HG02588 (cell line): ENCODE results near the gene KMT2B.

Experiments used
- ATAC-seq: cut with Tn5 transposase; IDR thresholded peaks from one replicate; pipeline ENCODE4 v1.9.1; 2021; ENCODE audit warnings: mild to moderate bottlenecking, moderate library complexity; ENCODE audit not compliant: unreplicated experiment

KMT2B gene

GRCh38 chr19:35776102-35776788 lies 58.4 kb downstream of the KMT2B start:
- no peak for ATAC-seq

GRCh38 chr19:35777086-35777841 lies 59.5 kb downstream of the KMT2B start:
- ATAC-seq = no peak

- ATAC-seq = no peak
Measured at GRCh38 chr19:35777961-35778360, 60.2 kb downstream of the KMT2B start.

- no peak for ATAC-seq
Measured at GRCh38 chr19:35779033-35779432, 61.2 kb downstream of the KMT2B start.

GRCh38 chr19:35780058-35780457 lies 62.3 kb downstream of the KMT2B start:
- no peak for ATAC-seq

- ATAC-seq = no peak
Measured at GRCh38 chr19:35780717-35781116, 62.9 kb downstream of the KMT2B start.

- no peak for ATAC-seq
Measured at GRCh38 chr19:35781650-35782049, 63.8 kb downstream of the KMT2B start.

- no peak for ATAC-seq
Measured at GRCh38 chr19:35782589-35782988, 64.8 kb downstream of the KMT2B start.

GRCh38 chr19:35783469-35784434 lies 65.9 kb downstream of the KMT2B start:
- no peak for ATAC-seq

GRCh38 chr19:35784503-35785338 lies 66.9 kb downstream of the KMT2B start:
- ATAC-seq = no peak

- ATAC-seq = no peak
Measured at GRCh38 chr19:35785339-35785627, 67.5 kb downstream of the KMT2B start.

- no peak for ATAC-seq
Measured at GRCh38 chr19:35786299-35787160, 68.7 kb downstream of the KMT2B start.

GRCh38 chr19:35787227-35787799 lies 69.5 kb downstream of the KMT2B start:
- no peak for ATAC-seq
